Measurements from ENCODE around the gene LDHAL6B. TPM values are rescaled to one million over a fixed set of nuclear protein-coding genes. Genes with fewer than 3 reads are reported as not detected.

Gene LDHAL6B
- total and polyA plus RNA-seq, 2 of the 8 experiments (the other 6 are each of a cell fraction or from before 2014, with no cell fraction given), result not detected

- Histone ChIP-seq H2BK20ac (ENCODE audit: low read length) (no peak overlapping the region), H3K79me1 (ENCODE audit: low read depth, low read length) (no peaks in the 10 kb centered on the region), H2BK5ac (ENCODE audit: low read depth, low read length) (no peak overlapping the region), H3K4me3 (ENCODE audit: extremely low read depth in 1 of 4, insufficient read depth in 2 of 4, low read depth in 3 of 4, low read length in 4 of 4) (no peak overlapping the region), H2AK5ac (ENCODE audit: low read depth, low read length) (no peak overlapping the region), H4K5ac (ENCODE audit: insufficient read length, low read depth, low read length) (no peak overlapping the region), H2AFZ (ENCODE audit: low read length) (no peak overlapping the region), H3K23ac (ENCODE audit: insufficient read length) (no peak overlapping the region), H3K56ac (replicated peaks; ENCODE audit: insufficient read length, low read depth, low read length) (no peak overlapping the region), H2BK12ac (ENCODE audit: low read depth, low read length) (no peak overlapping the region), H4K20me1 (replicated peaks in 1 of 2; ENCODE audit: control insufficient read depth in 1 of 2, insufficient read depth in 2 of 2, low read length in 2 of 2) (no peaks in the 10 kb centered on the region), H3K14ac (ENCODE audit: insufficient read length) (no peak overlapping the region), H2BK15ac (ENCODE audit: low read length) (no peak overlapping the region), H3K4me2 (ENCODE audit: insufficient read depth in 1 of 2, low read depth in 2 of 2, low read length in 2 of 2) (no peak overlapping the region), H3K23me2 (ENCODE audit: low read depth, low read length) (no peaks in the 10 kb centered on the region), H3K4me1 (replicated peaks in 1 of 4; ENCODE audit: control insufficient read depth in 3 of 4, insufficient read depth in 4 of 4, low read length in 3 of 4) (no peaks in the 10 kb centered on the region), H4K91ac (replicated peaks; ENCODE audit: insufficient read length, low read length) (no peak overlapping the region), H2BK120ac (replicated peaks; ENCODE audit: low read depth, low read length) (no peak overlapping the region), H3K79me2 (ENCODE audit: control insufficient read depth in 1 of 2, insufficient read depth in 2 of 2, low read length in 2 of 2) (no peaks in the 10 kb centered on the region), H4K8ac (ENCODE audit: extremely low read depth, insufficient read depth, low read length) (no peak overlapping the region), H3K9ac (replicated peaks in 1 of 4; ENCODE audit: extremely low read depth in 1 of 4, low read depth in 3 of 4, low read length in 3 of 4) (no peak overlapping the region), H3K36me3 (ENCODE audit: control insufficient read depth in 2 of 4, insufficient read depth in 4 of 4, low read length in 3 of 4) (peaks cover 8 to 74% (median 26%) of the 10 kb centered on the region in 4 experiments; a peak in 7 of 8 replicates), H3K27ac (ENCODE audit: low read depth, low read length) (no peak overlapping the region), H3K4ac (replicated peaks; ENCODE audit: insufficient read length, low read depth, low read length) (no peak overlapping the region), H3K9me3 (ENCODE audit: insufficient read depth in 2 of 2, low read depth in 1 of 2, low read length in 1 of 2) (no peaks in the 10 kb centered on the region), H3K27me3 (replicated peaks in 1 of 4; ENCODE audit: control insufficient read depth in 3 of 4, extremely low read depth in 1 of 4, insufficient read depth in 3 of 4, low read length in 3 of 4) (no peaks in the 10 kb centered on the region), H3K18ac (ENCODE audit: extremely low read depth, low read length) (no peak overlapping the region)
- ChIA-PET CTCF (ENCODE audit: partially characterized antibody) (interaction anchor here (0.6 to 0.9 kb wide), 4 partner anchors 14 to 342 kb away, joined by 3 to 8 read pairs (median 4); no protein-coding TSS in a partner anchor), POLR2A (ENCODE audit: partially characterized antibody) (no interaction called here)
- WGBS, 2 experiments (ENCODE audit: extremely low coverage in 1 of 2, insufficient coverage in 1 of 2, insufficient read length in 1 of 2, insufficient replicate concordance in 2 of 2, low coverage in 1 of 2, low lambda C conversion rate in 2 of 2, missing lambda C conversion rate in 1 of 2), result 92% methylated on average over 9 of the region's 9 CpGs; no CpG with 5 or more reads in 1 of the 2 experiments
- DNase-seq (ENCODE audit: low read depth in 1 of 2, low spot score in 2 of 2), result no peak
- no peak for FAIRE-seq
- TF ChIP-seq KDM5A (IDR thresholded peaks at IDR 0.05; ENCODE audit: low read length) (no peak), SIX5 (IDR thresholded peaks at IDR 0.05; ENCODE audit: low read depth, low read length) (no peak), SIRT6 (IDR thresholded peaks at IDR 0.05; ENCODE audit: low read length) (no peak), SIN3A (conservative IDR thresholded peaks at IDR 0.05 in 1 of 2, IDR thresholded peaks at IDR 0.05 in 1 of 2; ENCODE audit: low read depth in 1 of 2, low read length in 2 of 2) (no peak), PHF8 (conservative IDR thresholded peaks at IDR 0.05; ENCODE audit: low read depth, low read length) (no peak), JUND (IDR thresholded peaks at IDR 0.05; ENCODE audit: low read length) (no peak), HDAC2 (IDR thresholded peaks at IDR 0.05; ENCODE audit: borderline replicate concordance in 1 of 2, low read depth in 2 of 2, low read length in 2 of 2) (no peak), POLR2A (IDR thresholded peaks at IDR 0.05; ENCODE audit: control extremely low read depth in 1 of 2, low read depth in 2 of 2, low read length in 2 of 2) (no peak), SAP30 (IDR thresholded peaks at IDR 0.05; ENCODE audit: insufficient read depth, insufficient replicate concordance, low read length) (no peak), BACH1 (IDR thresholded peaks at IDR 0.05; ENCODE audit: low read length) (no peak), TBP (IDR thresholded peaks at IDR 0.05; ENCODE audit: low read depth, low read length) (no peak)
- TF ChIP-seq, protein P1, sequence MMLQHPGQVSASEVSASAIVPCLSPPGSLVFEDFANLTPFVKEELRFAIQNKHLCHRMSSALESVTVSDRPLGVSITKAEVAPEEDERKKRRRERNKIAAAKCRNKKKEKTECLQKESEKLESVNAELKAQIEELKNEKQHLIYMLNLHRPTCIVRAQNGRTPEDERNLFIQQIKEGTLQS (IDR thresholded peaks at IDR 0.05; ENCODE audit: insufficient read depth, low read depth, low read length), result no peak
Observed at GRCh38 chr15:59200560-59200959, 6.1 kb upstream of the LDHAL6B start.

Measured in H1 (cell line).